Testis (tissue), 3 donors: ENCODE data around the gene OGFRL1. TPM values are rescaled to one million over a fixed set of nuclear protein-coding genes. Genes with fewer than 3 reads are reported as not detected.

Source experiments
- DNase-seq: peaks from one replicate; pipeline ENCODE4 v3.0.0-alpha.2; 2019
- H3K27ac ChIP-seq, 2 donors: fragments of 200-600 bp; sonication (generic); one replicate each; pipeline ENCODE4 v1.5.1; 2019
- H3K27me3 ChIP-seq: fragments of 200-600 bp; sonication (generic); one replicate; pipeline ENCODE4 v1.5.1; 2019
- H3K36me3 ChIP-seq: fragments of 200-600 bp; sonication (generic); one replicate; pipeline ENCODE4 v1.5.1; 2017; ENCODE audit warnings: low read depth; ENCODE audit errors: missing control alignments
- H3K4me1 ChIP-seq: fragments of 200-600 bp; sonication (generic); one replicate; pipeline ENCODE4 v1.5.1; 2019
- H3K4me3 ChIP-seq, 2 donors: fragments of 200-600 bp; sonication (generic); one replicate each; pipeline ENCODE4 v1.5.1; 2017 to 2019
- H3K9me3 ChIP-seq: fragments of 200-600 bp; sonication (generic); one replicate; pipeline ENCODE4 v1.5.1; 2017
- CTCF ChIP-seq, 3 experiments: fragments of 450-650 bp in 2 of 3; fragments of 200-600 bp in 1 of 3; sonication (generic) in 1 of 3; IDR thresholded peaks; one replicate each; pipeline ENCODE4 v1.5.1; 2016 to 2019; ENCODE audit warnings: antibody characterized with exemption in 3 of 3, mild to moderate bottlenecking in 2 of 3, moderate library complexity in 1 of 3
- POLR2A ChIP-seq: fragments of 450-650 bp; IDR thresholded peaks from one replicate; pipeline ENCODE4 v1.6.1; 2017; ENCODE audit warnings: antibody characterized with exemption, mild to moderate bottlenecking, moderate library complexity
- WGBS, 2 donors: methylation state at CpG; one replicate each; pipeline ENCODE4 v1.1.5; 2018; 5-methylcytosine and 5-hydroxymethylcytosine counted together
- intact Hi-C: fragments of 100-400 bp; cut with DNase I; formaldehyde crosslinking; loops from one replicate; pipeline ENCODE4 v1.15.1; 2023; ENCODE audit warnings: low total_unique reads
- polyA plus RNA-seq: library from polyadenylated mRNA; stranded (reverse); fragments of 350-450 nt; fragmentation: Illumina TruSeq; extraction: RNeasy Lipid Tissue Mini Kit (QIAGEN cat#74804); gene quantifications from one replicate; pipeline ENCODE4 v1.2.3, GENCODE V29; 2014; ENCODE audit warnings: low read depth, low replicate concordance; ENCODE audit not compliant: insufficient read depth
- total RNA-seq, 2 donors: library from RNA; depleted of rRNA; stranded (reverse); fragments of >200 nt; gene quantifications; one replicate each; pipeline ENCODE4 v1.2.3, GENCODE V29; 2016

Gene OGFRL1
- total and polyA plus RNA-seq, 3 donors from 2014 or later: 5.0 to 8.2 (median 7.9) TPM

- no peak for TF ChIP-seq CTCF (IDR thresholded peaks at IDR 0.05)
- Histone ChIP-seq H3K4me1 (no peaks in the 10 kb centered on the region), H3K9me3 (no peaks in the 10 kb centered on the region), H3K4me3 (no peak overlapping the region), H3K27me3 (no peaks in the 10 kb centered on the region), H3K27ac (no peak overlapping the region), H3K36me3 (no peaks in the 10 kb centered on the region)
- intact Hi-C loops: no loop called here
- no peak for DNase-seq
- 77 to 81% methylated on average over 2 of the region's 2 CpGs for WGBS, 2 donors
Measured at GRCh38 chr6:71336901-71337300, 48.3 kb downstream of the OGFRL1 start.

GRCh38 chr6:71338540-71339316, 50.1 kb downstream of the OGFRL1 start:
- no peak overlapping the region for H3K27ac ChIP-seq
- H3K4me3 ChIP-seq: no peak overlapping the region
- no peaks in the 10 kb centered on the region for H3K9me3 ChIP-seq
- no peak for DNase-seq
- no peaks in the 10 kb centered on the region for H3K36me3 ChIP-seq
- no peaks in the 10 kb centered on the region for H3K4me1 ChIP-seq
- no peaks in the 10 kb centered on the region for H3K27me3 ChIP-seq
- 83 to 88% methylated on average over 4 of the region's 4 CpGs for WGBS, 2 donors
- no peak for TF ChIP-seq CTCF (IDR thresholded peaks at IDR 0.05)
- no peak for TF ChIP-seq POLR2A
- intact Hi-C loops: no loop called here

- 69 to 84% methylated on average over 2 of the region's 2 CpGs for WGBS, 2 donors
- H3K27ac ChIP-seq: no peak overlapping the region
- H3K9me3 ChIP-seq: no peaks in the 10 kb centered on the region
- H3K4me3 ChIP-seq: no peak overlapping the region
- H3K4me1 ChIP-seq: no peaks in the 10 kb centered on the region
- intact Hi-C loops: no loop called here
- H3K27me3 ChIP-seq: no peaks in the 10 kb centered on the region
- no peak for DNase-seq
- TF ChIP-seq CTCF (IDR thresholded peaks at IDR 0.05) (no peak), POLR2A (no peak)
- H3K36me3 ChIP-seq: no peaks in the 10 kb centered on the region
Measured at GRCh38 chr6:71342772-71343171, 54.2 kb downstream of the OGFRL1 start.

- Histone ChIP-seq H3K4me1 (no peaks in the 10 kb centered on the region), H3K27me3 (no peaks in the 10 kb centered on the region), H3K4me3 (no peak overlapping the region), H3K27ac (no peak overlapping the region), H3K36me3 (no peaks in the 10 kb centered on the region), H3K9me3 (no peaks in the 10 kb centered on the region)
- no peak for DNase-seq
- 85% methylated on average over 5 of the region's 5 CpGs for WGBS, 2 donors
- intact Hi-C loops: no loop called here
- no peak for TF ChIP-seq CTCF (IDR thresholded peaks at IDR 0.05)
- TF ChIP-seq POLR2A: no peak
Measured at GRCh38 chr6:71345476-71346333, 57.1 kb downstream of the OGFRL1 start.
